Aorta (tissue), 5 donors: ENCODE data around the gene WDR20. TPM values are rescaled to one million over a fixed set of nuclear protein-coding genes. Genes with fewer than 3 reads are reported as not detected.

Experiments
- ATAC-seq: fragments of 200-7000 bp; cut with Tn5 transposase; one replicate; pipeline ENCODE4 v1.9.1; 2022; ENCODE audit warnings: moderate library complexity; ENCODE audit not compliant: low FRiP score
- DNase-seq, 2 donors: peaks; one replicate each; pipeline ENCODE4 v3.0.0-alpha.2; 2020
- H3K27ac ChIP-seq, 2 donors: one replicate each; pipeline ENCODE4 v1.5.1; 2013; ENCODE audit warnings: low read length in 2 of 2, mild to moderate bottlenecking in 2 of 2, moderate library complexity in 2 of 2, control low read depth in 1 of 2, inconsistent platforms in 1 of 2, low read depth in 1 of 2
- H3K27me3 ChIP-seq, 2 donors: one replicate each; pipeline ENCODE4 v1.6.1; 2013; ENCODE audit warnings: control low read depth in 1 of 2, low read length in 1 of 2, mild to moderate bottlenecking in 1 of 2, moderate library complexity in 1 of 2; ENCODE audit not compliant: insufficient read depth in 2 of 2, control insufficient read depth in 1 of 2
- H3K36me3 ChIP-seq, 2 donors: one replicate each; pipeline ENCODE4 v1.6.1; 2013; ENCODE audit warnings: control low read depth in 1 of 2, low read length in 1 of 2, mild to moderate bottlenecking in 1 of 2; ENCODE audit not compliant: insufficient read depth in 2 of 2, control insufficient read depth in 1 of 2
- H3K4me1 ChIP-seq, 2 donors: one replicate each; pipeline ENCODE4 v1.6.1; 2013; ENCODE audit warnings: low read length in 2 of 2, control low read depth in 1 of 2, mild to moderate bottlenecking in 1 of 2, moderate library complexity in 1 of 2; ENCODE audit not compliant: insufficient read depth in 2 of 2, control insufficient read depth in 1 of 2
- H3K4me3 ChIP-seq, 2 donors: one replicate each; pipeline ENCODE4 v1.5.1; 2013; ENCODE audit warnings: low read length in 2 of 2, control low read depth in 1 of 2, mild to moderate bottlenecking in 1 of 2
- H3K9me3 ChIP-seq: one replicate; pipeline ENCODE4 v1.6.1; 2013; ENCODE audit warnings: mild to moderate bottlenecking, low read length; ENCODE audit not compliant: control insufficient read depth
- WGBS, 2 donors: extraction: QIAGEN DNeasy Blood & Tissue Kit; methylation state at CpG; one replicate each; pipeline ENCODE4 v1.1.7; 2013; 5-methylcytosine and 5-hydroxymethylcytosine counted together
- intact Hi-C, 2 donors: fragments of 100-400 bp; cut with DNase I; formaldehyde crosslinking; loops; one replicate each; pipeline versions ENCODE4 v1.14.2 to v1.15.0; 2022
- polyA plus RNA-seq, 2 donors: library from polyadenylated mRNA; stranded (reverse); fragments of 200-250 nt; gene quantifications; one replicate each; pipeline ENCODE4 v1.2.3, GENCODE V29; 2013
- total RNA-seq, 2 donors: library from RNA; stranded (reverse); fragmentation: NEBNext Ultra II Directional; extraction: Animal tissue kit (Norgen Biotek cat#: 25700); gene quantifications; one replicate each; pipeline ENCODE4 v1.2.1, GENCODE V29; 2021
- donor health status: healthy with polysubstance abuse.
- donor health status: Bipolar disorder and iron deficiency.
- donor health status: DM: no; HTN: no; CAD: no.
- donor health status: DM: no; HTN: no; CAD: no.
- donor health status: DM: yes; HTN: yes; CAD: no.

Gene WDR20
- total and polyA plus RNA-seq, 4 donors = 6.6 to 35.0 (median 21.3) TPM

- no peaks in the 10 kb centered on the region for H3K4me1 ChIP-seq
- no peaks in the 10 kb centered on the region for H3K27me3 ChIP-seq
- WGBS, 2 donors = 87 to 88% methylated on average over 22 of the region's 22 CpGs
- ATAC-seq (no peak), DNase-seq (peak in 1 of 2 donors; percentile 70)
- H3K4me3 ChIP-seq = no peak overlapping the region
- no peaks in the 10 kb centered on the region for H3K9me3 ChIP-seq
- no peaks in the 10 kb centered on the region for H3K36me3 ChIP-seq
- H3K27ac ChIP-seq = no peak overlapping the region
- intact Hi-C loops = loop anchor here in 1 of 2 donors (10.0 kb wide), 1 partner anchor 283 kb away; no protein-coding TSS in a partner anchor
Measured at GRCh38 chr14:102231476-102232347, 92.0 kb downstream of the WDR20 start.

GRCh38 chr14:102232348-102232625, 92.6 kb downstream of the WDR20 start:
- Histone ChIP-seq H3K9me3 (no peaks in the 10 kb centered on the region), H3K27me3 (no peaks in the 10 kb centered on the region), H3K36me3 (no peaks in the 10 kb centered on the region), H3K4me1 (no peaks in the 10 kb centered on the region), H3K4me3 (no peak overlapping the region), H3K27ac (no peak overlapping the region)
- ATAC-seq = no peak
- intact Hi-C loops = loop anchor here in 1 of 2 donors (10.0 kb wide), 1 partner anchor 283 kb away; no protein-coding TSS in a partner anchor
- no peak for DNase-seq
- 90% methylated on average over 9 of the region's 9 CpGs for WGBS, 2 donors

GRCh38 chr14:102233081-102233480, 93.4 kb downstream of the WDR20 start:
- Histone ChIP-seq H3K36me3 (no peaks in the 10 kb centered on the region), H3K27ac (no peak overlapping the region), H3K4me3 (no peak overlapping the region), H3K4me1 (no peaks in the 10 kb centered on the region), H3K27me3 (no peaks in the 10 kb centered on the region), H3K9me3 (no peaks in the 10 kb centered on the region)
- intact Hi-C loops = loop anchor here in 1 of 2 donors (10.0 kb wide), 1 partner anchor 282 kb away; no protein-coding TSS in a partner anchor
- ATAC-seq (no peak), DNase-seq (peak in 1 of 2 donors; percentile 49)
- WGBS, 2 donors = 82 to 87% methylated on average over 6 of the region's 6 CpGs

DNA sequence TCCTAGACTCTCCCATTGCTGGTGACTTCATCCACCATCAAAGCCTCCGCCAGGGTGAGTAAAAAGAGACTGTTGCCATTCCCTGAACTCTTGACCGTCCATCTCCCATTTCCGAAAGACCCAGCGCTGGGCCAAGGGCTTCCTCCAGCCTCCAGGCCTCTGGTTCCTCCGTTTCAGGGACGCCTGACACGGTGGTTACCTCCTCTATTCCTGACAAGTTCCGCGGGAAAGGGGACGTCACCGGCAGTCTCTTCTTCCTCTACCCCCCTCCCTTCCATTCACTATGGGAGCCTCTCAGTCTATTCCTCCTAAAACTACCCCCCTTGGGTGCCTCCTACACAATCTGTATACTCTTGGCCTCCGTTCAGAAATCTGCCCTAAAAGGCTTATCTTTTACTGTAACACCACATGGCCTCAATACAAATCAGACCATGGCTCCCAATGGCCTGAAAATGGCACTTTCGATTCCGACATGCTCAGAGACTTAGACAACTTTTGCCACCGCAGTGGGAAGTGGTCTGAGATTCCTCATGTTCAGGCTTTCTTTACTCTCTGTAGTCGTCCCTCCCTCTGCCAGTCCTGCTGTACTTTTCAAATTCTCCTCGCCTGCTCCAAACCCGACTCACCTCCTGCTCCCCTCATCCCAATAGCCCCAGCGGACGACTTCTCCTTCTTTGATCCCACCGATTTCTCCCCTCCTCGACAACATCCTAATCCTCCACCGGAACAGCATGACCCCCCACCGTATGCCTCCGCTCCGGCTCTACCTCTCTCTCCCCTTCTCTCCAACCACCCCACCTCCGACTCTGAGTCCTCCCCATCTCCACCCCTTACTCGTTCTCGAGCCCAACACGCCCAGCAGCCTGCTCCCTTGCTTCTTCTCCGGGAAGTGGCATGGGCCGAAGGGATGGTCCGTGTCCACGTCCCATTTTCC, 94.9 kb downstream of the WDR20 start:
- Histone ChIP-seq H3K4me3 (no peak overlapping the region), H3K27me3 (no peaks in the 10 kb centered on the region), H3K27ac (no peak overlapping the region), H3K4me1 (no peaks in the 10 kb centered on the region), H3K36me3 (no peaks in the 10 kb centered on the region), H3K9me3 (no peaks in the 10 kb centered on the region)
- WGBS, 2 donors = 58 to 59% methylated on average over 34 of the region's 34 CpGs
- no peak for ATAC-seq
- intact Hi-C loops = loop anchor here (1.0 to 10.0 kb wide), 3 partner anchors 78 to 280 kb away; no protein-coding TSS in a partner anchor
- peak in 1 of 2 donors; percentile 72 for DNase-seq

GRCh38 chr14:102235275-102235897, 95.7 kb downstream of the WDR20 start:
- Histone ChIP-seq H3K4me3 (no peak overlapping the region), H3K27ac (no peak overlapping the region), H3K4me1 (no peaks in the 10 kb centered on the region), H3K36me3 (no peaks in the 10 kb centered on the region), H3K9me3 (no peaks in the 10 kb centered on the region), H3K27me3 (no peaks in the 10 kb centered on the region)
- intact Hi-C loops = loop anchor here (1.0 to 10.0 kb wide), 3 partner anchors 77 to 279 kb away; no protein-coding TSS in a partner anchor
- DNase-seq = peak; percentile 88 to 94
- peak; percentile 91 for ATAC-seq
- 38 to 40% methylated on average over 19 of the region's 19 CpGs for WGBS, 2 donors

DNA sequence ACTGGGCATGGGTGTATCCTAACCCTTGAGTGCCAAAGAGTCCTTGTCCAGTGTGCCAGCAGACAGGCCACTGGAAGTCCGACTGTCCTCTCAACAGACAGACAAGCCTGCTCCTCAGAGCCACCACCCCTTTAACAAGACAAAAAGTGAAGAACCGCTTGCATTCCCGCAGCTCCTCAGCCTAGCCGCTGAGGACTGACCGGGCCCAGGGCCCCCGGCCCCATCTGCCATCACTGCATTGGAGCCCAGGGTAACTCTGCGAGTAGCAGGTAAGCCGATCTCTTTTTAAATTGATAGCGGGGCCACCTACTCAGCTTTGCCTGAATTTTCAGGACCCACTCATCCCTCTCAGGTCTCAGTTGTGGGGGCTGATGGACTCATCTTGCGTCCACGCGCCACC, 96.3 kb downstream of the WDR20 start:
- intact Hi-C loops = loop anchor here (5.0 to 10.0 kb wide), 2 partner anchors 76 to 279 kb away; no protein-coding TSS in a partner anchor
- Histone ChIP-seq H3K27me3 (no peaks in the 10 kb centered on the region), H3K27ac (no peak overlapping the region), H3K4me3 (no peak overlapping the region), H3K9me3 (no peaks in the 10 kb centered on the region), H3K4me1 (no peaks in the 10 kb centered on the region), H3K36me3 (no peaks in the 10 kb centered on the region)
- no peak for ATAC-seq
- 93 to 95% methylated on average over 12 of the region's 12 CpGs for WGBS, 2 donors
- peak in 1 of 2 donors; percentile 34 for DNase-seq

DNA sequence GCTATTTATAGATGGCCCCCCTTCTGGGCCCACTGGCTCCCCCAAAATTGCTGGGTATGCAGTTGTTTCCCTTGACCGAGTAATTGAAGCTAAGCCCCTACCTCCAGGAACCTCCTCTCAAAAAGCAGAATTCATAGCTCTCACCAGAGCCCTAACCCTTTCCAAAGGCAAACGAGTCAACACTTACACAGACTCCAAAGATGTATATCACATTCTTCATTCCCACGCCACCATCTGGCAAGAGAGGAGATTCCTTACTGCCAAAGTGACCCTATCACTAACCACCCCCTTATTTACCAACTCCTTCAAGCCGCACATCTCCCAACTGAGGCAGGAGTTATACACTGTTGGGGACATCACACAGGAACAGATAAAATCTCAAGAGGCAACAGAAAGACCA, 98.4 kb downstream of the WDR20 start:
- H3K36me3 ChIP-seq = no peaks in the 10 kb centered on the region
- no peak overlapping the region for H3K4me3 ChIP-seq
- DNase-seq (peak; percentile 6 to 11), ATAC-seq (no peak)
- intact Hi-C loops = loop anchor here (5.0 to 10.0 kb wide), 2 partner anchors 74 to 277 kb away; no protein-coding TSS in a partner anchor
- no peaks in the 10 kb centered on the region for H3K9me3 ChIP-seq
- no peaks in the 10 kb centered on the region for H3K27me3 ChIP-seq
- H3K4me1 ChIP-seq = no peaks in the 10 kb centered on the region
- H3K27ac ChIP-seq = no peak overlapping the region
- 74 to 75% methylated on average over 4 of the region's 4 CpGs for WGBS, 2 donors

- no peaks in the 10 kb centered on the region for H3K27me3 ChIP-seq
- no peak for DNase-seq
- no peaks in the 10 kb centered on the region for H3K36me3 ChIP-seq
- ATAC-seq = no peak
- no peak overlapping the region for H3K4me3 ChIP-seq
- no peaks in the 10 kb centered on the region for H3K4me1 ChIP-seq
- H3K27ac ChIP-seq = no peak overlapping the region
- WGBS, 2 donors = 92 to 93% methylated on average over 3 of the region's 3 CpGs
- no peaks in the 10 kb centered on the region for H3K9me3 ChIP-seq
- intact Hi-C loops = loop anchor here (5.0 to 10.0 kb wide), 2 partner anchors 74 to 276 kb away; no protein-coding TSS in a partner anchor
Measured at GRCh38 chr14:102238766-102239165, 99.1 kb downstream of the WDR20 start.
